Measurements from ENCODE around the gene LAMTOR4. TPM values are rescaled to one million over a fixed set of nuclear protein-coding genes. Genes with fewer than 3 reads are reported as not detected.
"Not testable (repeated sequence)": the region's sequence is repeated elsewhere in the genome, so short reads cannot be mapped to it uniquely, and the experiment has no call there.

The LAMTOR4 gene
- total RNA-seq, 1 experiment from 2014 or later = 107 TPM

- POLR2A ChIA-PET (ENCODE audit: unreplicated experiment); H3K79me2 ChIP-seq (ENCODE audit: low read length); DNase-seq; H3K4me2 ChIP-seq (ENCODE audit: low read length); H3K27ac ChIP-seq (ENCODE audit: low read length); H3K9ac ChIP-seq (ENCODE audit: low read length); H3K36me3 ChIP-seq (ENCODE audit: low read depth, low read length); ATAC-seq; H3K9me2 ChIP-seq (replicated peaks; ENCODE audit: low read length); intact Hi-C loops (cut with micrococcal nuclease); H3K4me1 ChIP-seq (ENCODE audit: insufficient read depth, low read length); CTCF ChIA-PET; H3K27me3 ChIP-seq (ENCODE audit: low read length); H4K20me1 ChIP-seq (ENCODE audit: low read length); H3F3A ChIP-seq (ENCODE audit: low read length, unreplicated experiment); H3K4me3 ChIP-seq (ENCODE audit: low read length); H3K9me3 ChIP-seq (ENCODE audit: low read length); BruUV-seq (replicated peaks); H2AFZ ChIP-seq (ENCODE audit: low read length): not testable (repeated sequence)
These were observed 34.4 kb downstream of the LAMTOR4 start for GRCh38 chr7:100183090-100183489.

GRCh38 chr7:100185726-100186125, 37.0 kb downstream of the LAMTOR4 start:
- ATAC-seq (no peak), DNase-seq (no peak)
- Histone ChIP-seq H3K9me2 (replicated peaks; ENCODE audit: low read length) (no peaks in the 10 kb centered on the region), H3K9ac (ENCODE audit: low read length) (no peak overlapping the region), H2AFZ (ENCODE audit: low read length) (no peak overlapping the region), H3K4me3 (ENCODE audit: low read length) (no peak overlapping the region), H3K27me3 (ENCODE audit: low read length) (no peaks in the 10 kb centered on the region), H4K20me1 (ENCODE audit: low read length) (no peaks in the 10 kb centered on the region), H3K27ac (ENCODE audit: low read length) (no peak overlapping the region), H3K9me3 (ENCODE audit: low read length) (no peaks in the 10 kb centered on the region), H3K4me2 (ENCODE audit: low read length) (no peak overlapping the region), H3F3A (ENCODE audit: low read length, unreplicated experiment) (no peaks in the 10 kb centered on the region), H3K36me3 (ENCODE audit: low read depth, low read length) (no peaks in the 10 kb centered on the region), H3K79me2 (ENCODE audit: low read length) (no peaks in the 10 kb centered on the region), H3K4me1 (ENCODE audit: insufficient read depth, low read length) (no peaks in the 10 kb centered on the region; the same call in 1 of the 2 replicates)
- TF ChIP-seq EZH2 (IDR thresholded peaks at IDR 0.05; ENCODE audit: low read length, unreplicated experiment) = no peak
- no peak for TF ChIP-seq EZH2phosphoT487 (IDR thresholded peaks at IDR 0.05; ENCODE audit: borderline replicate concordance, low read length)
- TF ChIP-seq CTCF (conservative IDR thresholded peaks at IDR 0.05; ENCODE audit: low read depth, low read length) = no peak
- no TSS peak for BruUV-seq (replicated peaks)
- ChIA-PET CTCF (no interaction called here), POLR2A (ENCODE audit: unreplicated experiment) (no interaction called here)
- intact Hi-C loops (cut with micrococcal nuclease) = no loop called here

DNA sequence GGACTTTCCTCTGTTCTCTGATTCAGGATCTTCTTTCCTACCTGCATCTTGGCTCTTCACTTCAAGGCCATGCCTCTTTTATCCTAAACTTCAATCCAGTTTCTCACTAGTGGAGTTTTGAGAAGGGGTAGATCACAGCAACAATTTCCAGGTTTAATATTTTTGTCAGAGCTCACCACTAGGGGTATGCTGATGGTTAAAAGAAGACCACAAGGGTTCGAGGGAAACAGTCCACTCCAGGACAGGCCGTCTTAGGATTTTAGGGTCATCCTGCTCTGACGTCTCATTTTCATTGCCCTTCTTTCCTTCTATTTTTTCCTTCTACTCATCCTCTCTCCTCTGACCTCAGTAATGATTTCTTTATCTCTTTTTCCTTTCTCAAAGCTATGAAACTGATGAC, 40.3 kb downstream of the LAMTOR4 start:
- H3K9ac ChIP-seq (ENCODE audit: low read length) = no peak overlapping the region
- H3K4me3 ChIP-seq (ENCODE audit: low read length) = no peak overlapping the region
- no peak overlapping the region for H3K4me2 ChIP-seq (ENCODE audit: low read length)
- H3K36me3 ChIP-seq (ENCODE audit: low read depth, low read length) = no peaks in the 10 kb centered on the region
- POLR2A ChIA-PET (ENCODE audit: unreplicated experiment) = interaction anchor here (0.7 kb wide), 1 partner anchor 34 kb away, joined by 5 read pairs; no protein-coding TSS in a partner anchor
- TF ChIP-seq EZH2phosphoT487 (IDR thresholded peaks at IDR 0.05; ENCODE audit: borderline replicate concordance, low read length) = no peak
- TF ChIP-seq CTCF (conservative IDR thresholded peaks at IDR 0.05; ENCODE audit: low read depth, low read length) = 0 out of 2 replicates have a peak, but pooled peaks have one; percentile 15
- H3K27me3 ChIP-seq (ENCODE audit: low read length) = no peaks in the 10 kb centered on the region
- no peaks in the 10 kb centered on the region for H4K20me1 ChIP-seq (ENCODE audit: low read length)
- no peaks in the 10 kb centered on the region for H3F3A ChIP-seq (ENCODE audit: low read length, unreplicated experiment)
- no peak overlapping the region for H2AFZ ChIP-seq (ENCODE audit: low read length)
- H3K9me2 ChIP-seq (replicated peaks; ENCODE audit: low read length) = no peaks in the 10 kb centered on the region
- ATAC-seq (0 out of 2 replicates have a peak, but pooled peaks have one; percentile 33), DNase-seq (no peak)
- H3K9me3 ChIP-seq (ENCODE audit: low read length) = no peaks in the 10 kb centered on the region
- CTCF ChIA-PET = interaction anchor here (1.0 kb wide), 1 partner anchor 21 kb away, joined by 3 read pairs; the partner anchor contains the start of gene GAL3ST4
- no peaks in the 10 kb centered on the region; the same call in 1 of the 2 replicates for H3K4me1 ChIP-seq (ENCODE audit: insufficient read depth, low read length)
- intact Hi-C loops (cut with micrococcal nuclease) = no loop called here
- no peak overlapping the region for H3K27ac ChIP-seq (ENCODE audit: low read length)
- BruUV-seq (replicated peaks) = no TSS peak
- H3K79me2 ChIP-seq (ENCODE audit: low read length) = no peaks in the 10 kb centered on the region
